HG03095 (cell line): Measurements from ENCODE around the gene ZNF414.
A peak's percentile ranks its signal among the peaks of the same experiment; 100 is the strongest.
"Not testable (repeated sequence)": the region's sequence is repeated elsewhere in the genome, so short reads cannot be mapped to it uniquely, and the experiment has no call there.

Source experiments
- ATAC-seq: cut with Tn5 transposase; IDR thresholded peaks from one replicate; pipeline ENCODE4 v1.9.1; 2021; ENCODE audit warnings: moderate library complexity; ENCODE audit not compliant: unreplicated experiment

ZNF414 gene

DNA sequence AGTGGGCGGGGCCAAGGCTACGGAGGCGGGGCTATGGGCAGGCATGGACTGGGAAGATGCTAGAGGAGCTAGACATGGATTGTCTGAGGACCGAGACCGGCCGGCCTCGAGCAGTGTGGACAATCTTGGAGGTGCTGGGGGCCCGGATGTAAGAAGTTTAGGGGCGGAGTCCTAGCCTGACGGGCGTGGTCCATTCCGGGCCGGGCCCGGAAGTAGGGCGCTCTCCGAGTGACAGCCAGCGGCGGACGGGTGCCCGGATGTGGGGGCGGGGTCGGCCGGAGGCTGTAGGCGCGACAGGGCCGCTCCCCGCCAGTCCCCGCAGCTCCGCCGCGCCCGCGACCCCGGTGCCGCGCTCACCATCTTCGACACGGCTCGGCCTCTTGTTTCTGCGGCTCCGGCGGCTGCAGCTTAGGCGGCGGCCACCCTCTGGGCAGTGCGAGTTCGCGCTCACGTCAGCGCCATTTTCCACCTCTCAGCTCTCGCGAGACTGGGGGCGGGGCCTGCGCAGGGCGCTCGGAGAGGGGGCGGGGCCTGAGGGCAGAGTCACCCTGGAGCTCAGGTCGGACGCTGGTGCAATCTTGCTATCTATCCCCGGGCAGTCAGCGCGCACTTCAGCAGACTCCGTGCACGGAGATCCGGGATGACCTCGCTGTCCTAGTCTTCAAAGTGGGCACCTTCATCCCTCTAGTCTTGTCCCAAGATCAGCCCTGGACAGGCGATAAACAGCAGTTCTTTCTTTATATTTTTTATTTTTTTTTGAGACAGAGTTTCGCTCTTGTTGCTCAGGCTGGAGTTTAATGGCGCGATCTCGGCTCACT, at the start of gene ZNF414:
TSS of gene ZNF414 (minus strand) at position 481 of the 818 bp plus-strand sequence. CDS start at position 360, 121 bp downstream.
- peak; percentile 74 for ATAC-seq

GRCh38 chr19:8561075-8561764, 47.3 kb upstream of the ZNF414 start:
- ATAC-seq: no peak

GRCh38 chr19:8558325-8558724, 44.4 kb upstream of the ZNF414 start:
- no peak for ATAC-seq

- ATAC-seq: no peak
These were observed 43.8 kb upstream of the ZNF414 start for GRCh38 chr19:8557642-8558238.

GRCh38 chr19:8553729-8554128, 39.8 kb upstream of the ZNF414 start:
- not testable (repeated sequence) for ATAC-seq

- no peak for ATAC-seq
These were observed 38.8 kb upstream of the ZNF414 start for GRCh38 chr19:8552810-8553209.

GRCh38 chr19:8550070-8550469, 36.1 kb upstream of the ZNF414 start:
- no peak for ATAC-seq

DNA sequence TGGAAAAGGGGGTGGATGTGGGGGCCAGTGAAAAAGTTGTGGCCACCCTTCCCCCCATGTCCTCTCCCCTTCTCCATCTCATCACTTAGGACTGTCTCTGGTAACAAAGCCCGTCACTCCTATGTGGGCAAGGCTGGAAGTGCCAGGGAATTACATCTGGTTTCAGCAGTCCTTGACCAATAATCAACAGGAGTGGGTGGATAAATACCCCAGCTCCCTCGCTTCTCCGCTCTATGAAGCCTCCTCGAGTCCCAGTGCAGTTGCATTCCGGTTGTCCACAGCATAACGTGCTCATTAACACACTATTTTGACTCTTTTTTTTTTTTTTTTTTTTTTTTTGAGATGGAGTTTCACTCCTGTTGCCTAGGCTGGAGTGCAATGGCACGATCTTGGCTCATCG, 31.8 kb upstream of the ZNF414 start:
- no peak for ATAC-seq

- ATAC-seq: no peak
These were observed 30.2 kb upstream of the ZNF414 start for GRCh38 chr19:8544168-8544567.

GRCh38 chr19:8539621-8540149, 25.7 kb upstream of the ZNF414 start:
- no peak for ATAC-seq

DNA sequence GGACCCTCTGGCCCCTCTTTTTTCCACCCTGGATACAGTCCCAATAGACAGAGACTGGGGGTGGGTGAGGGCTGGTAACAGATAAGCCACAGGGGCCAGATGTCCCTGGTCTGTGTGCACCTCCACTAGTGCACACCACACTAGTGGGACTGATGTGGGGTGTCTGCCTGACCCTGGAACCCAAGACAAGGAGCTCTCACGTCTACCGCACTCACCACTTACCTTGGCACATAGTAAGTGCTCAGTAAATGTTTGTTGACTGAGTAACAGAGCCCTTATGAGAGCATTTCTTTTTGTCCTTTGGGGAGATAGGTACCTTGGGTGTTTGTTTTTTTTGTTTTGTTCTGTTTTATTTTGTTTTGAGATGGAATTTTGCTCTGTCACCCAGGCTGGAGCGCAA, 23.1 kb upstream of the ZNF414 start:
- no peak for ATAC-seq

DNA sequence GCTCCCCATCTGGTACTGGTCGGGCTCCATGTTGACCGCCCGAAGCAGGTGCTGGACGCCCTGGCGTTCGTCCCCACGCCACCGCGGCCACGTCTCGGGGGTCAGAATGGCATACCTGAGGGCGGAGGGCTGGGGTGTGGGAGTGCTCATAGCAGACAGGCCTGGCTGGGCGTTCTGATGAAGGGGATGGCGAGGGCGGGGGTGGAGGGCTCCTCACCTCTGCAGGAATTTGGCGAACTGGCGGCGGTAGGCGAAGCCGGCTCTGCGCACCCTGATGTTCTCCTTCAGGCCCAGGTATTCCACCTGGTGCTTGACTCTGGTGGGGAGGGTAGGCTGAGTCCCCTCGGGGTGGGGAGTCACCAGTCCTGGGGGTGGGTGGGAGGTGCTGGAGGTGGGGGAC, 22.3 kb upstream of the ZNF414 start:
- no peak for ATAC-seq

DNA sequence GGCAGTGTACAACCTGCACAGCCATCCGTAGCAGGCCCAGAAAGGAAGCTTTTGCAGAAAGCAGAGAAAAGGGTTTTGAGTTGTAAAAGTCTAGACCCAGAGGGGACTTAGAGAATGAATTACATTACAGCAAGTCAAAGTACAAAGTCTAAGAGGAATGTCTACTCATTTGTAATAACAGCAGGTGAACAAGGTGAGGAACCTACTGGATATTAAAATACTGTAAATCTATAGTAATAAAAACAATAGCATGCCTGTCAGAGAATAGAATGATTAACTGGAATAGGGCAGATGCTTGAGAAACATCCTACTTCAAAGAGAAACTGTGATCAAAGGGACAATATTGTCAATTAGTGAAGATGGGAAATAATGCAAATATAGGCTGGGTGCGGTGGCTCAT, 18.3 kb upstream of the ZNF414 start:
- ATAC-seq: no peak

DNA sequence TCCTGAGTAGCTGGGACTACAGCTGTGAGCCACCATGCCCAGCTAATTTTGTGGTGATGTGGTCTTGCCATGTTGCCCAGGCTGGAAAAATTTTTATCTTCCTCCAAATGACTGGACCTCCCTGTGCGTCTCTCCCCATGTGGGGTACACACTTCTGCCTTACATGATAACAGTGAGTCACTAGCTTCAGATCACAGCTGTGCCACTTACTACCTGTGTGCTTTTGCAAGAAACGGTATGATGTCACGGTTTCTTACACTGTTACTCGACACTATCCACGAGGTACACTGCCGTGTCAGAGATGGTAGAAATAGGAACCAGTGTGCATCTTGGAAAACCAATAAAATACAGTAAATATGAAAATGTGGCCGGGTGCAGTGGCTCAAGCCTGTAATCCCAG, 17.5 kb upstream of the ZNF414 start:
- ATAC-seq: no peak

- ATAC-seq: no peak
These were observed 16.2 kb upstream of the ZNF414 start for GRCh38 chr19:8530061-8530679.

DNA sequence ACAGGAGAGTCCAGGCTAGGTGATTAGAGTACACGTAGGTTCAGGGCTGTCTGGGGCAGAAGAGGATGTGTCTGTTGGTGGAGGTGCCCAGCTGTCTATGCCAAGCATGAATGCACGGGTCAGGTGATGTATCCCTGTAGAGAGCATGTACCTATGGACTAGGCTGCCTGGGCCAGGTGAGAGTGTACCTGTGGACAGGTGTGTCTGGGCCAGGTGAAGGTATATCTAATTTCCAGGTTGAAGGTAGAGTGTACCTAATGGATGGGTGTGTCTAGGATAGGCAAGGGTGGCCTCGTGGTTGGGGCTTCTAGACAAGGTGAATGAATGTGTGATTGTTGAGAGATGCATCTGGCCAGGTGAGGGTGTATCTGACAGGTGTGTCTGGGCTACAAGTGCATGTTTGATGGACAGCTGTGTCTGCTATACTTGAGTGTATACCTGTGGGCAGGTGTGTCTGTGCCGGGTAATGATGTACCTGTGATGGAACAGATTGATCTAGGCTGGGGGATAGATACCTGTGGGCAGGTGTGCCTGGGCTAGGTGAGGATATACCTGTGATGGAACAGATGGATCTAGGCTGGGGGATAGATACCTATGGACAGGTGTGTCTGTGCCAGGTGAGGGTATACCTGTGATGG, 15.5 kb upstream of the ZNF414 start:
- no peak for ATAC-seq

DNA sequence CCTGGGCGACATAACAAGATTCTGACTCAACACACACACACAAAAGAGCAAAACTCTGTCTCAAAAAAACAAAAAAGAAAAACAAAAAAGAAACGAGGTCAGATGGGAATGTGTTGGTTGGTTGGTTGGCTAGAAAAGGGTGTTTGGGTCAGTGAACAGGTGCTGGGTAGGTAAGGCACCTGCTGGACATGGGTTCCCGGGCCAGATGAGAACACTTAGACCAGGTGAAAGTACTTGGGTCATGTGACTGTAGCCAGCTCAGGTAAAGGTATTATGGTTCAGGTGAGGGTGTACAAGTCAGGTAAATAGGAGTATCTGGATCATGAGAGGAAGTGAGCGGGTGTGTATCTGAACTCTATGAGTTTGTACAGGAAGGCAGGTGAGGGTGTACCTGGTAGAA, 14.5 kb upstream of the ZNF414 start:
- no peak for ATAC-seq

DNA sequence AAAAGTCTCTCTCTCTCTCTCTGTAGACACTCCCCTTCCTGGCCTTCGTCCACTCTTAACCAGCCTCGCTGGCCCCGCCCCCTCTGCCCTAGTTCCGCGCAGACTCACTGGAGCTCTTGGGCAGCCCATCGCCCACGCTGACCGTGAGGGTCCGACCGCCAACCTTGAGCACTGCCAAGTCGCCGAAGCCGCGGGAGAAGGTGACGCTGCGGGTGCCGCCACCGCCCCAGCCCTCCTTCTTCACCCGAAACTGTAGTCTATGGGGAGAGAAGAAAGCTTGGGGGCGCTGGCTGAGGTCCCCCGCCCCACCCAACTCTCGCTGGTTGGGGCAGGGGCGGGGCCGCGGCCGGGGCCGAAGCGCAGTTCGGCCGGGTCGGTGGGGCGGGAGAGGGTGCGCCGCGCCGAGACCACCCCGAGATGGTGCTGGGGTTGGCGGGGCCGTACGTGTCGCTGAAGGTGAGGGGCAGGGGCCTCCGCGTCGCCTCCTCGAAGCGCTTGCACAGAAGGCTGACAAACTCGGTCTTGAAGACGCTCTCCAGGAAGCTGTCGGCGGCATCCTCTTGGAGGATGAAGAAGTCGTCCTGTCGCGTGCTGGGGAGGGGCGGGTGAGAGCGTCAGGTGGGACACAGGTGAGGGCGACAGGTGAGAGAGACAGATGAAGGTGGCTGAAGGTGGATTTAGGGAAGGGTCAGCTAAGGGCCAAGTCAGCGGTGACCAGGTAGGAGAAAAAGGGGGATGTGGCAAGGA, 12.6 kb upstream of the ZNF414 start:
- no peak for ATAC-seq

DNA sequence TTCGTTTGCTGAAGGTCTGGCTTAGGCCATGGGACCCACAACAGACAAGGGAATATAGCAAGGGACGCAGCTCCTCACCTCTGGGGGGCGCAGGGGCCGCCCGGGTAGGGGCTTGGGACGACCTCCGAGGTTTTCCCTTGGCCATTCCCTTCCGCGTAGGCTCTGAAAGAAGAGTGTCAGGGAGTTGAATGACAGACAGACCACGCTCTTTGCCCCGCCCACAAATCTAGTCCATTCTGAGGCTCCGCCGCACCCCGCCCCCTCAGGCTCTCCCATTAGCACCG, 11.4 kb upstream of the ZNF414 start:
- ATAC-seq: no peak

DNA sequence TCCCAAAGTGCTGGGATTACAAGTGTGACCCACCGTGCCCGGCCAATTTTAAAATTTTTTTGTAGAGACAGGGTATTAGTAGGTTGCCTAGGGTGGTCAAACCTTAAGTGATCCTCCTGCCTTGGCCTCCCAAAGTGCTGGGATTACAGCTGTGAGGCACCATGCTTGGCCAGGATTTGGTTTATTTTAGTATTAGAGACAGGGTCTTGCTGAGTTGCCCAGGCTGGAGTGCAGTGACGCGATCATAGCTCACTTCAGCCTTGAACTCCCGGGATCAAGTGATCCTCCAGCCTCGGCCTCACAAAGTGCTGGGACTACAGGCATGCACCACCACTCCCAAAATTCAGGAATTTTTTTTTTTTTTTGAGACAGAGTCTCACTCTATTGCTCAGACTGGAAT, 5.4 kb upstream of the ZNF414 start:
- ATAC-seq: no peak
